Sigmoid colon (tissue), 4 donors: ENCODE results near the gene TRAF3.

Experiments used
- EP300 ChIP-seq, 4 donors: sonication (generic); formaldehyde crosslinking; IDR thresholded peaks; one replicate each; pipeline ENCODE4 v1.6.1; 2017; ENCODE audit warnings: antibody characterized with exemption in 4 of 4
- TF ChIP-seq, protein P1 (sequence below), 4 experiments: fragments of 450-650 bp in 3 of 4; fragments of 200-600 bp in 1 of 4; IDR thresholded peaks; one replicate each; pipeline ENCODE4 v1.5.1; 2016 to 2019; ENCODE audit warnings: antibody characterized with exemption in 4 of 4, mild to moderate bottlenecking in 3 of 4, moderate library complexity in 2 of 4

GRCh38 chr14:102893452-102893851 lies 116.2 kb downstream of the TRAF3 start:
- TF ChIP-seq, protein P1, sequence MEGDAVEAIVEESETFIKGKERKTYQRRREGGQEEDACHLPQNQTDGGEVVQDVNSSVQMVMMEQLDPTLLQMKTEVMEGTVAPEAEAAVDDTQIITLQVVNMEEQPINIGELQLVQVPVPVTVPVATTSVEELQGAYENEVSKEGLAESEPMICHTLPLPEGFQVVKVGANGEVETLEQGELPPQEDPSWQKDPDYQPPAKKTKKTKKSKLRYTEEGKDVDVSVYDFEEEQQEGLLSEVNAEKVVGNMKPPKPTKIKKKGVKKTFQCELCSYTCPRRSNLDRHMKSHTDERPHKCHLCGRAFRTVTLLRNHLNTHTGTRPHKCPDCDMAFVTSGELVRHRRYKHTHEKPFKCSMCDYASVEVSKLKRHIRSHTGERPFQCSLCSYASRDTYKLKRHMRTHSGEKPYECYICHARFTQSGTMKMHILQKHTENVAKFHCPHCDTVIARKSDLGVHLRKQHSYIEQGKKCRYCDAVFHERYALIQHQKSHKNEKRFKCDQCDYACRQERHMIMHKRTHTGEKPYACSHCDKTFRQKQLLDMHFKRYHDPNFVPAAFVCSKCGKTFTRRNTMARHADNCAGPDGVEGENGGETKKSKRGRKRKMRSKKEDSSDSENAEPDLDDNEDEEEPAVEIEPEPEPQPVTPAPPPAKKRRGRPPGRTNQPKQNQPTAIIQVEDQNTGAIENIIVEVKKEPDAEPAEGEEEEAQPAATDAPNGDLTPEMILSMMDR (IDR thresholded peaks at IDR 0.05) = no peak
- TF ChIP-seq EP300 (IDR thresholded peaks at IDR 0.05) = peak in 2 of 4 donors; percentile 22 to 67
